NK-92 (cell line): ENCODE data around the gene MIEF1.
"Not testable (repeated sequence)": the region's sequence is repeated elsewhere in the genome, so short reads cannot be mapped to it uniquely, and the experiment has no call there.

ENCODE experiments used
- DNase-seq: peaks from one replicate; lab custom pipeline; 2025; ENCODE audit not compliant: unreplicated experiment; lab: John Stamatoyannopoulos, UW

The MIEF1 gene

DNA sequence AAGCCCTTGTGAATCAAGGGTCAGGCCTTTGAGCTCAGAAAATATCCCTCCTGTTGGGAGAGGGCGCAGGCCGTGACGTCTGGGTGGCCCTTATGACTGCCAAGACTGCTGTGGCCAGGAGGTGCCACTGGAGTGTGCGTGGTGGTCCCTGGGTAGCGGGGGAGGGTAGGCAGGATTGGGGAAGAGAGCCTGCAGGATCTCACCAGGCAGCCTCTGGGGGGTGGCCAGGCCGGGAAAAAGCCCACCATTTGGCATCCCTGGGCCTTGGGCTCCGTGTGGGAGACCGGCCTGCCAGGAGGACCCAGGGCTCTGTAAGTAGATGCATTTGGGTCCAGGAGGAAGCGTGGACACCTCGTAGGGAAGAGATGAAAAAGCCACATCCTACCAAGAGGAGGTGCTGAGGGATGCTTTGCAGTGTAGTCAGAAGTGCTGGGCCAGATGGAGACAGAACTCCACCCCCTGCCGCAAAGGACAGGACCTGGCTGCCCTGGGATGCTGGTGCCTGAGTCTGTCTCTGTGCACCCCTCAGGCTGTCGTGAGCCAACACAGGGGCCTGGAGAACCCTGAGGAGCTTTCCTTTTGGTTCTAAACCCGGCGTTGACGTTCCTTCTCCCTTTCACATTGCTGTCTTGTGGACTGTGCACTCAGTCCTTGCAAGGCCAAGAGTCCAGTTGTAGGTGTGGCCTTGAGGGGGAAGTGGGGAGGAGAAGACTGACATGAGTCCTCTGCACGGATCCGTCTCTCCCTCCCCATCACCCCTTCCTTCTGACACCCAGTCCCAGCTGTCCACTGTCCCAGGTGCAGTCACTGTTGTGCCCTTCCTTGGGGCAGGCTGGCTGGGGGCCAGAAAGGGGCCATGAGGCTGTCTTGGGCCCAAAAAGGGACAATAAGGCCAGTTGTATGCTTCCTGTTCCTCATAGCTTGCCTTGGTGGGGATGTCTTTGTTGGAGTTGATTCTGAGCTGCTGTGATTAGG is 12.7 kb upstream of the MIEF1 start:
- DNase-seq, result no peak

DNA sequence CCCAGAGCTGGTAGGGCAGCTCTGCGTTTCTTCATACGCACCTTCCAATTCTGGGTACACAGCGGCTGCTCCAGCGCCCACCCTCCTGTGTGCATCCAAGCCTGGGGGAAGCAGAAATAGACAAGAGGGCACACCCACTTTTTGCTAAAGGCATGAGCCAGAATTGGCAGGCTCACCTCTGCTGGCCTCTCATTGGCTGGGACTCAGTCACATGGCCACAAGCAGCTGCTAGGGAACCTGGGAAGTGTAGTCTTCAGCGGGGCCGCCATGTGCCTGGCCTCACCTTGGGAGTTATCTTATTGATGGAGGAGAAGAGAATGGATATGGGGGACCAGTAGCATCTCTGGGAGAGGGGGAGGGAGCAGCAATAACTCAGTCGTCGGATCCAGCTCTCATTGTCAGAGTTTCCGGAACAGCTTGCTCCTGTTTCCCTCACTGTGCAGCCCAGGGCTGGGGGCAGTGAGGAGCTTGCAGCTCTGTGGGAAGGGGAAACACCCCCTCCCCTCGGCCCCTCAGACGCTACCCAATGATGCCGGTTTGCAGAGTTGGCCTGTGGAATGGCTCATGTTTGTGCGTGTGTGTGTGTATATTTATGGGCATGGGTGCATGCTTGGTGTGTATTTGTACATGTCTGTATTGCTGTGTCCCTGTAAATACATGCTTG is 11.8 kb upstream of the MIEF1 start:
- DNase-seq, result no peak

DNA sequence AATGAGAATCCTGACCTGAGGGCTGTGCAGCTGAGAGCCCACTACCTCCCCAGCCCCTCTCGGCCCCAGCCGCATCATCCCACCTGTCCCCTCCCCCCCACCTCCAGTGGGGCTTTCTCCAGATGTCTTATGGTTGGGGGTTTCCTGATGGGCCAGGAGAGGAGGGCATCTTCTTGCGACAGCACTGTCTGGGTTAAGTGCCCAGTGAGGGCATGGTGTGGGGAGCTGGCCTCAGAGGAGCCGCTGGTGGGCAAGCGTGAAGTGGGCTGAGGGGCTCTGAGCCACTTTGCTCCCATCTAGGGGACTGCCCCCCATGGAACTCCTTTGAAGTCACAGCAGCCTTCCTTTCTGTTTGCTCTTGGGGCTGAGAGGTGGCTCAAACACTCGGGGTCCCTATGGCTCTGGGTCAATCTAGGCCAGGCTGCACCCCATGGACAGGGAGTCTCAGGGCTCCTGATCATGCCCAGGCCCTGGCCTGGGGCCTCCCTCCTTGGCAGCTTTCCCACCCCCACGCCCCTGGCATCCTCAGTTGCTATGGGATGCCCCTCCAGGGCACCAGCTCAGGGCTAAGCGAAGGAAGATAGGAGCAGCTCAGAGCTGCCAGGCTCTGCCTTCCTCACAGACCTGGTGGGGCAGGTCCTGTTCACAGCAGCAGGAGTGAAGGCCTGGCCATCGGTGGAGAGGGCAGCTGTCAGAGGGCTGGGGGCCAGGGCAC is 11.0 kb upstream of the MIEF1 start:
- no peak for DNase-seq

- DNase-seq, result no peak
Measured at GRCh38 chr22:39491696-39492095, 10.4 kb upstream of the MIEF1 start.

DNA sequence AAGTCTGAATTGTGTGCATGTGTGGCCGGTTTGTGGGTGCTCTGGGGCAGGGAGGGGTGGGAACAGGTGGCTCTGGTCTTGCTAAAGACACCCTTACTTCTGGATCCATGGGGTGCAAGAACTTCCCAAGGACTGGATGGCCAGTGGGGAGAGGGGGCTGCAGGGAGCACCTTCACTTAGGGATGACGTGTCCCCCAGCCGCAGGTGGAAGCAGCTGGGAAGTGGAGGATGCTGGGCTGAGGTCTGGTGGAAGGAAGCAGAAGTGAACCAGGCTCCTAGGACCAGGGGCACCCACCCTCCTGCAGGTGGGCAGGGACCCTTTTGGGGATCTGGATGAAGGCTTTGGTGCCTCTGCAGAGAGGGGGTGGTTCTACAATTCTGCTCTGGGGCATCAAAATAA is 9.9 kb upstream of the MIEF1 start:
- DNase-seq, result no peak

- no peak for DNase-seq
Measured at GRCh38 chr22:39493759-39494158, 8.3 kb upstream of the MIEF1 start.

- no peak for DNase-seq
Measured at GRCh38 chr22:39494471-39495120, 7.5 kb upstream of the MIEF1 start.

DNA sequence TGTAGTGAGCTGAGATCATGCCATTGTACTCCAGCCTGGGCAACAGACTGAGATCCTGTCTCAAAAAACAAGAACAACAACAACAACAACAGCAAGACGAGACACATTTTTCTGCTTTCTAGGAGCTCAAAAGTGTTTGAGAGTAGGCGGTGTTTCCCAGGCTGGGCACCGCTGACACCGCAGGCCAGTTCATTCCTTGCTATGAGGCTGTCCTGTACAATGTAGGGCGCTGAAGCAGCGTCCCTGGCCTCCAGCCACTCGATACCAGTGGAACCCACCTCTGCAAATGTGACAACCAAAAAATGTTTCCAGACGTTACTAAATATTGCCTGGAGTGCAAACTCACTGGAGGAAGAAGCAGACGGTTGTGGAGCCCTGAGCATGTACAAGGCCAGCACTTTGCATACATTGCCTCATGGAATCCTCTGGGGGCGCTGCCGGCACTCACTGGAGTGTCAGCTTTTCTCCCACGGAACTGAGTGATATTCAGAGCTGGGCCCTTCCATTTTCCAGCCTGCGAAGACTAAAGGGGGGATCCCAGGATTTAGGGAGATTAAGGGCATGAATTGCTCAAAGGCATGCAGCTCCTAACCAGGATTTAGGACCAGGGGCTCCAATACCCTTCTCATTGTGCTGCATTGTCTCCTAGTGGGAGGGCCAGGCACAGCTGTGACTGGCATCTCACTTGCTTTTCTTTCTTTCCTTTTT is 5.8 kb upstream of the MIEF1 start:
- DNase-seq, result no peak

DNA sequence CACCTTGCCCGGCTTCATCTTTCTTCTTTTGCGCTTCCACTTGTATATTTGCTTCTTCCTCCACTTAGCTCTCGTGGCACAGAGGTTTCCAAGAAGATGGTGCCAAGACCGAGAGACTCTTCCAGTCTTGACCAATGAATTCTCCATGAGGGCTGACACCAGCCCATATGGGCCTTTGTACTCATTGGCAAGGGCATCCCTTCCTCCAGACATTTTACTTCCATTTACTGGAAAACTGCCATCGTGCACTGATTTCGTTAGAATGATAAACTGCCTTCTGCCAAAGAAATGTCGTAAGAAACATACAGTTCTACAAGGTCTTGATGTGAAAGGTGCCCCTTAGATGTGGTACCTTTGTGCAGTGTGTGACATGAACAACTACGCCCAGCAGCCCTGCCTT is 4.7 kb upstream of the MIEF1 start:
- DNase-seq, result no peak

GRCh38 chr22:39498368-39498767 is 3.7 kb upstream of the MIEF1 start:
- no peak for DNase-seq

DNA sequence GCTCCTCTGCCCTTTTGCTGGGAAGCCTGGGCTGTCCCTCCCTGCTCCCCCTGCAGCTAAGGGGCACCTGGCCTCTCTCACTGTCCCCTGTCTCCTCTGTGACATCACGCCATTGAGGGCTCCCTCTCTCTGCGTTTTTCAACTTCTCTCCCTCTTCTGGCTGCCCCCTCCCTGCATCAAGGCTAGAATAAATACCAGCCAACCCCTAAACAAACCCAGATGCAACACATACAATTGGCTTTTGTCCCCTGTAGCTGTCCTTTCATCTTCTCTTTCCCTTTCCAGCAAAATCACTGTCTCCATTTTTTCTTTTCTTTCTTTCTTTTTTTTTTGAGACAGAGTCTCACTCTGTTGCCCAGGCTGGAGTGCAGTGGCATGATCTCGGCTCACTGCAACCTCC is 3.3 kb upstream of the MIEF1 start:
- DNase-seq, result no peak

DNA sequence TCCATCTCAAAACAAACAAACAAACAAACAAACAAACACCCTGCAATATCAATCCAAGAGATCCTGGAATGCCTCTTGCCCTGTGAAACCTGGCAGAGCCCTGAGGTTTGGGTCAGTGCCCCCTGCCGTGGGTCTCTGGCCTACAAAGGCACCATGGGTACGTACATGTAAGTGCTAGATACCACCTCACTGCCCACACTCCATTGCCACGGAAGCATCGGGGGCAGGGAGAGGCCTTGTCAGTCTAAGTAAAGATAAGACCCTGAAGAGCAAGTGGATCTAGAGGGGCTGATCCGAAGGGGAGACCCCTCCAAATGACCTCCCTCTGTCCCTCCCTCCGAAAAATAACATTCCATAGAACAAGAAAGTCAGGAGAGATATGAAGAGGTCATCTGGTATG is 2.0 kb upstream of the MIEF1 start:
- DNase-seq, result no peak

GRCh38 chr22:39501644-39502108 is 414 bp upstream of the MIEF1 start:
- DNase-seq, result no peak

DNA sequence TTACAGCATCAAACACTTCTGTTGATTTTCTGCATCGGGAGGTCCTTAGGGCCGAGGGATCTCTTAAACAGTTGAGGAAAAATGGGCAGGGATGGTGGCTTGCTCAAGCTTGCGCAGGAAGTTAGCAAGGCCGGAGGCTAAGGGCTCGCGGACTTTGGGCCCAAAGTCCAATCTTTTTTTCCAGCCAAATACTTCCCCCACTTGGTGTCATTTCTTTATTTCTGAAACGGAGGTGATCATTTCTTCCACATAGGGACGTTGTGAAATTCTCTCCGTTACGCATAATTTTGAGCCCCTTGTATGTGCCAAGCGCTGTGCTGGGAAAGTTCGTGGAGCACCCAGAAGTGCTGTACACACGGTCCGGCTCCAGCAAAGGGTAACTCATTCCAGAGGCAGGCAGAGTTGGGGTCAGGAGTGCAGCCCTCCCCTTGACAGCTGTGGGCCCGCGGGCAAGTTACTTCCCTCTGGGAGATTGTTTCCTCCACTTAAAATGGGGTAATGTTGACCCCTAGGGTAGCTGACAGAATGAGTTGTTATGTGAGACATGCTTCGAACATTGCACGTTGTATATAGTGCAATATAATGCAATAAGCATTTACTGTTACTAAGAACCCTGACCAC is 809 bp downstream of the MIEF1 start:
- no peak for DNase-seq

GRCh38 chr22:39503630-39504029 is 1.5 kb downstream of the MIEF1 start:
- no peak for DNase-seq

- no peak for DNase-seq
Measured at GRCh38 chr22:39504071-39504470, 2.0 kb downstream of the MIEF1 start.

GRCh38 chr22:39507021-39507420 is 4.9 kb downstream of the MIEF1 start:
- DNase-seq, result not testable (repeated sequence)

- DNase-seq, result no peak
Measured at GRCh38 chr22:39508393-39508792, 6.3 kb downstream of the MIEF1 start.

DNA sequence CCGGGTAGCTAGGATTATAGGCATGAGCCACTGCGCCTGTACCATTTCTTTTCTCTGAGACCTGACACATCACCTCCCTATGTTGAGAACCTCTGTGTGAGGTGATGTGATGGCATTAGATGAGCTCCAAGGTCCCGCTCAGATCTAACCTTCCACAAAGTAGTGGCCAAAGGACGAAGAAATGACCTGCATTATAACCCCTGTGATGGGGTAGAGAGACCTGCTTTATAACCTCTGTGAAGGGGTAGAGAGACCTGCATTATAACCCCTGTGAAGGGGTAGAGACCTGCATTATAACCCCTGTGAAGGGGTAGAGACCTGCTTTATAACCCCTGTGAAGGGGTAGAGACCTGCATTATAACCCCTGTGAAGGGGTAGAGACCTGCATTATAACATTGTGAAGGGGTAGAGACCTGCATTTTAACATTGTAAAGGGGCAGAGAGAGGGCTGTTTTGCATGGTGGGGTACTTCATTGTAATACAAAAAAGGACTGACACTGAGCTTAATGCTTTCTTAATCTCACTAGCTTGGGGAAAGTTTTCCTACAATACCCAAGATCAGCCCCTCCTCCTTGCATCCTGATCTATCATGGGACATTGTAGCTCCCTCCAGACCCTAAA is 8.5 kb downstream of the MIEF1 start:
- DNase-seq, result no peak

- no peak for DNase-seq
Measured at GRCh38 chr22:39511226-39511625, 9.1 kb downstream of the MIEF1 start.
